ENCODE results near the gene MUC3A. TPM values are rescaled to one million over a fixed set of nuclear protein-coding genes. Genes with fewer than 3 reads are reported as not detected.

The MUC3A gene
- total and polyA plus RNA-seq, 2 of the 4 experiments (the other 2 are of a cell fraction), result 0.05 TPM; not detected in 1

DNA sequence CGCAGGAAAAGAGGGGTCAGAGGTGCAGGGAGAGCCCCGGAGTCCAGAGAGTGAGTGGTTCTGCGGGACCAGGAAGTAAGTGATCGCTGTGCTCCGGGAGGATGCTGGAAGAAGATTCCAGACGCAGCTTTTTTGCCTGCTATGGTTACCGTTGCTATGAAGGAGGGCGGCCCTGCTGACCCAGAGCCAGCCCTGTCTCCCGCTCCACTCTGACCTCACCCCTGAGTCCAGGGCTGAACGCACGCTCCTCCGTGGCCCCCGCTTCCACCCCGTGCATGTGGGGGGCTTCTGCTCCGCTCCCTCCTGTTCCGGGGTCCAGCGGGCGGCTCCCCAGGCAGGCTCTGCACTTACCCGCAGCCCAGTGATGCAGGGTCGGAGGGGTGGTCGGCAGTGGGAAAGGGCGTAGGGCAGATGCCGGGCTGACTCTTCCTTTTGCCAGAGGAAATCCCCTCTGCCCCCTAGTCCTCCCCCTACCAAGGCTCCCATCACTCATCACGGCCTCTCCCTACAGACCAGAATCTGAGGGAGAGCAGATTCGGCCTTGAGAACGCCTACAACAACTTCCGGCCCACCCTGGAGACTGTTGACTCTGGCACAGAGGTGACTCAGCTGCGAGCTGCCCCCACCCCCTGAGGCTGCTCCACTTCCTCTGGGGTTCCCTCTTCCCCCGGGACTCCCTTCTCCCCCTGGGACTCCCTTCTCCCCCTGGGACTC lies 67.9 kb downstream of the MUC3A start:
- H4K5ac ChIP-seq (ENCODE audit: low read depth, low read length), result peak overlapping the region; percentile 13
- POLR2A ChIA-PET (ENCODE audit: unreplicated experiment), result interaction anchor here (0.5 kb wide), 1 partner anchor 68 kb away, joined by 4 read pairs; no protein-coding TSS in a partner anchor
- peak overlapping the region; percentile 83 for H2BK120ac ChIP-seq (ENCODE audit: low read depth, low read length)
- in situ Hi-C loops (cut with MboI; ENCODE audit: low sequenced_read_pairs) (no loop called here), intact Hi-C loops (cut with micrococcal nuclease) (no loop called here), dilution Hi-C loops (cut with HindIII; ENCODE audit: low sequenced_read_pairs, unreplicated experiment) (no loop called here)
- H3K27me3 ChIP-seq (ENCODE audit: control insufficient read depth, insufficient read depth, low read length), result peaks cover 5% of the 10 kb centered on the region; the same call in 1 of the 2 replicates
- H4K8ac ChIP-seq (ENCODE audit: low read depth in 2 of 2, low read length in 2 of 2), result peak overlapping the region; percentile 92
- peak overlapping the region; percentile 94 for H2AK9ac ChIP-seq (replicated peaks; ENCODE audit: low read depth, low read length, poor library complexity)
- peak overlapping the region; percentile 78 for H4K91ac ChIP-seq (ENCODE audit: insufficient read depth, low read depth, low read length)
- WGBS, 2 experiments (ENCODE audit: extremely low coverage in 2 of 2, insufficient read length in 1 of 2), result 0% methylated on average over 10 of the region's 29 CpGs; no CpG with 5 or more reads in 1 of the 2 experiments
- CTCF ChIA-PET, result no interaction called here
- DNase-seq (peak; percentile 84), ATAC-seq (ENCODE audit: low read depth) (peak; percentile 94)
- H3K36me3 ChIP-seq (ENCODE audit: control insufficient read depth, insufficient read depth, low read length), result no peaks in the 10 kb centered on the region
- peak overlapping the region; percentile 95 for H2AFZ ChIP-seq (replicated peaks; ENCODE audit: low read length, poor library complexity)
- peak overlapping the region; percentile 64 for H3K14ac ChIP-seq (replicated peaks; ENCODE audit: low read depth, low read length)
- 0 out of 2 replicates have a peak, but pooled peaks cover 2% of the 10 kb centered on the region for H3K4me1 ChIP-seq (ENCODE audit: control insufficient read depth, insufficient read depth, low read length)
- no peaks in the 10 kb centered on the region for H3K9me3 ChIP-seq (ENCODE audit: control insufficient read depth, insufficient read depth, low read length)
- H3K9me1 ChIP-seq (ENCODE audit: insufficient read depth, low read length), result peaks cover 5% of the 10 kb centered on the region; the same call in 1 of the 2 replicates
- H3K23ac ChIP-seq (ENCODE audit: low read depth, low read length), result peak overlapping the region; percentile 62; the same call in 1 of the 2 replicates
- H4K20me1 ChIP-seq (ENCODE audit: insufficient read depth, low read length), result no peaks in the 10 kb centered on the region
- H2AK5ac ChIP-seq (ENCODE audit: low read depth, low read length), result peak overlapping the region; percentile 54; the same call in 1 of the 2 replicates
- peak overlapping the region; percentile 62; the same call in 1 of the 2 replicates for H2BK20ac ChIP-seq (ENCODE audit: low read depth, low read length)
- H3K9ac ChIP-seq (ENCODE audit: low read depth, low read length), result peak overlapping the region; percentile 50
- H3K79me1 ChIP-seq (ENCODE audit: low read depth in 1 of 2, low read length in 2 of 2), result peaks cover 14 to 23% of the 10 kb centered on the region in 2 experiments; a peak in 2 of 4 replicates
- peak overlapping the region; percentile 74; the same call in 1 of the 2 replicates for H3K56ac ChIP-seq (ENCODE audit: extremely low read depth, insufficient read depth, low read length)
- peak overlapping the region; percentile 64 for H3K27ac ChIP-seq (ENCODE audit: insufficient read depth, low read length)
- H2BK5ac ChIP-seq (ENCODE audit: low read depth, low read length, poor library complexity, severe bottlenecking), result peak overlapping the region; percentile 36
- H3K4me2 ChIP-seq (ENCODE audit: low read depth, low read length), result peak overlapping the region; percentile 89
- H3K4ac ChIP-seq (ENCODE audit: low read depth, low read length), result peak overlapping the region; percentile 71
- H3K18ac ChIP-seq (ENCODE audit: low read depth, low read length), result peak overlapping the region; percentile 63
- H3K4me3 ChIP-seq (ENCODE audit: insufficient read depth, low read depth, low read length), result peak overlapping the region; percentile 41
- peak overlapping the region; percentile 80; the same call in 2 of the 3 replicates for H2BK15ac ChIP-seq (ENCODE audit: low read depth, low read length)
- BruUV-seq (replicated peaks), result no TSS peak
- TF ChIP-seq RFX5 (IDR thresholded peaks at IDR 0.05; ENCODE audit: low read depth, low read length) (peak; percentile 81), NFE2L2 (IDR thresholded peaks at IDR 0.05; ENCODE audit: low read depth, low read length) (peak; percentile 41; the same call in 1 of the 2 replicates), CTCF (conservative IDR thresholded peaks at IDR 0.05; ENCODE audit: low read depth, low read length) (no peak), BHLHE40 (IDR thresholded peaks at IDR 0.05; ENCODE audit: low read depth, low read length) (no peak), MAFK (IDR thresholded peaks at IDR 0.05; ENCODE audit: low read depth, low read length) (peak; percentile 55), RAD21 (IDR thresholded peaks at IDR 0.05; ENCODE audit: low read length) (0 out of 2 replicates have a peak, but pooled peaks have one; percentile 8), CEBPB (IDR thresholded peaks at IDR 0.05; ENCODE audit: low read depth, low read length) (no peak), FOS (IDR thresholded peaks at IDR 0.05; ENCODE audit: low read depth, low read length) (peak; percentile 79), MAZ (IDR thresholded peaks at IDR 0.05; ENCODE audit: borderline replicate concordance, low read depth, low read length) (peak; percentile 96), MXI1 (IDR thresholded peaks at IDR 0.05; ENCODE audit: borderline replicate concordance, low read depth, low read length) (no peak), SMC3 (IDR thresholded peaks at IDR 0.05; ENCODE audit: low read depth, low read length) (no peak)
- TF ChIP-seq, protein P1, sequence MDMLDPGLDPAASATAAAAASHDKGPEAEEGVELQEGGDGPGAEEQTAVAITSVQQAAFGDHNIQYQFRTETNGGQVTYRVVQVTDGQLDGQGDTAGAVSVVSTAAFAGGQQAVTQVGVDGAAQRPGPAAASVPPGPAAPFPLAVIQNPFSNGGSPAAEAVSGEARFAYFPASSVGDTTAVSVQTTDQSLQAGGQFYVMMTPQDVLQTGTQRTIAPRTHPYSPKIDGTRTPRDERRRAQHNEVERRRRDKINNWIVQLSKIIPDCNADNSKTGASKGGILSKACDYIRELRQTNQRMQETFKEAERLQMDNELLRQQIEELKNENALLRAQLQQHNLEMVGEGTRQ (IDR thresholded peaks at IDR 0.05; ENCODE audit: low read depth, low read length), result 0 out of 2 replicates have a peak, but pooled peaks have one; percentile 1
- TF ChIP-seq, protein P2, sequence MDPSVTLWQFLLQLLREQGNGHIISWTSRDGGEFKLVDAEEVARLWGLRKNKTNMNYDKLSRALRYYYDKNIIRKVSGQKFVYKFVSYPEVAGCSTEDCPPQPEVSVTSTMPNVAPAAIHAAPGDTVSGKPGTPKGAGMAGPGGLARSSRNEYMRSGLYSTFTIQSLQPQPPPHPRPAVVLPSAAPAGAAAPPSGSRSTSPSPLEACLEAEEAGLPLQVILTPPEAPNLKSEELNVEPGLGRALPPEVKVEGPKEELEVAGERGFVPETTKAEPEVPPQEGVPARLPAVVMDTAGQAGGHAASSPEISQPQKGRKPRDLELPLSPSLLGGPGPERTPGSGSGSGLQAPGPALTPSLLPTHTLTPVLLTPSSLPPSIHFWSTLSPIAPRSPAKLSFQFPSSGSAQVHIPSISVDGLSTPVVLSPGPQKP (IDR thresholded peaks at IDR 0.05; ENCODE audit: borderline replicate concordance, low read depth, low read length), result no peak; the same call in 1 of the 2 replicates
